SH-SY5Y (cell line): ENCODE data around the gene ELP2.

Source experiments
- GATA2 ChIP-seq: IDR thresholded peaks from 2 replicates; pipeline ENCODE4 v1.6.1; 2011; ENCODE audit warnings: mild to moderate bottlenecking, low read depth, low read length
- GATA3 ChIP-seq: IDR thresholded peaks from 2 replicates; pipeline ENCODE4 v1.6.1; 2011; ENCODE audit warnings: low read depth, mild to moderate bottlenecking, low read length, moderate library complexity

GRCh38 chr18:36104749-36105148 is 24.9 kb upstream of the ELP2 start:
- no peak for TF ChIP-seq GATA2
- no peak for TF ChIP-seq GATA3
